Stimulated activated memory B cell treated with anti-CD40 and anti-IgM and Interleukin-4, amounts not matched to agents 10 μg/mL and 1 μg/mL and 100 μg/mL, for 72 hours (primary cell): Measurements from ENCODE around the gene GRK6.
A peak's percentile ranks its signal among the peaks of the same experiment; 100 is the strongest.

Experiments
- ATAC-seq: fragments of 150-1000 bp; cut with Tn5 transposase; 2 replicates; pipeline ENCODE4 v1.10.0; 2021
- H3K27ac Mint-ChIP-seq: one replicate; pipeline ENCODE4 v1.8.0; 2022; ENCODE audit warnings: mild to moderate bottlenecking, mixed read lengths
- H3K27me3 Mint-ChIP-seq: one replicate; pipeline ENCODE4 v1.8.0; 2022; ENCODE audit warnings: mixed read lengths
- H3K36me3 Mint-ChIP-seq: one replicate; pipeline ENCODE4 v1.8.0; 2022; ENCODE audit warnings: mixed read lengths
- H3K4me1 Mint-ChIP-seq: one replicate; pipeline ENCODE4 v1.8.0; 2022; ENCODE audit warnings: mixed read lengths
- H3K4me3 Mint-ChIP-seq: one replicate; pipeline ENCODE4 v1.8.0; 2022; ENCODE audit warnings: mild to moderate bottlenecking, moderate library complexity, mixed read lengths
- H3K9me3 Mint-ChIP-seq: one replicate; pipeline ENCODE4 v1.8.0; 2022; ENCODE audit warnings: mixed read lengths

The GRK6 gene

DNA sequence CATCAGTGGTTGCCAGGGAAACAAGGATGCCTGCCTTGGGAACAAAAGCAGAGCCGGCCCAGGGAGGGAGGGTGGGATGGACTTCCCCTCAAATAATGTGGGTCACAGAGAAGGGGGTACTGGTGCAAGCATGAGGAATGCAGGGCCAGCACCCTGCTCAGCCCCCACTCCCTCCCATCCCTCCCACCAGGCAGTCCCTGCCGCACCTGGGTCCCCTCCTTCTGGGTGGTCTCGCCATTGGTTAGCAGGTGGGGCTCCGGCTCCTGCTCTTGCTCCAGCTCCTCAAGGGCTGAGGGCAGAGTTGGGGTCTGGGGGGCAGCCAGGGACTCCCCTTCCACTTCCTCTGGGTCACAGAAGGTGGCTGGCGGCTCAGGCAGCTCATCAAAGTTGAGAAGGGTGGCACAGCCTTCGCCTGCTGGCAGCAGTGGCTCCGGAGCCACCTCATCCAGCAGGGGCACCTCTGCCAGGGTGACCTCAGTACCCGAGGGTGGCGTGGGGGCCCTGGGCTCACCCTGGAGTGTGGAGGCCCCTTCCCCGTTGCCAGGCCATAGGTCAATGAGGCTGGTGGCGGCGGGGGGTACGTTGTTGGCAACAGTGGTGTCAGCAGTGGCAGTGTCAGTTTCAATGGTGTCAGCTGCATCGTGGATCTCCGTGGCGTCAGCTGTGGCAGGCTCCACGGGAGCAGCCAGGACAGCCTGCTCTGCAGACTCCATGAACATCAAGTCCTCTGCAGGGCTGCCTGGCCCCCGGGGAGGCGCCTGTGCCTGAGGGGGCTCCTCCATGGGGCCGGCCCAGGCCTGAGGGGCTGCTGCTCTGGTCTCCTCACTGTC is 31.6 kb downstream of the GRK6 start:
- Mint-ChIP-seq H3K9me3 (no peaks in the 10 kb centered on the region), H3K27ac (no peak overlapping the region), H3K27me3 (peaks cover 9% of the 10 kb centered on the region), H3K36me3 (no peaks in the 10 kb centered on the region), H3K4me1 (peaks cover 36% of the 10 kb centered on the region), H3K4me3 (no peak overlapping the region)
- no peak for ATAC-seq

DNA sequence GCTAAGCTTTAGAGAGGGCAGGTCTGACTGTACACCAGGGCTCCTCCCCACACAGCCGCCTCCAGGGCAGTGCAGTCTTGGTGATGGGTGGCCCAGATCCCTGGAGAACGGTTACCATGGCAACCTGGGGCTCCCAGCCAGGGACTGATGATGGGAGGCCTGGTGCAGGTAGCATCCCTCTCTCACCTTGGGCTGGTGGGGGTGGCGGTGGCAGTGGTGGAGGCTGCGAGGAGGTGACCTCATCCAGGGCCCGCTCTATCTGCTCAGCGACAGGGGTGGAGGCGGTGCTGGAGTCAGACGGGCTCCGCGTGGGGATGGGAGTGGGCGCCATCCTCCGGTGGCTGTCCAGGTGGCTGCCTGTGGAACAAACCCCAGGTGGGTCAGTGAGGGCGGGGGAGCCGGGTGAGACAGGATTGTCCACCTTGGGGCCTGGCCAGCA is 32.5 kb downstream of the GRK6 start:
- H3K4me3 Mint-ChIP-seq = no peak overlapping the region
- no peak overlapping the region for H3K27ac Mint-ChIP-seq
- H3K36me3 Mint-ChIP-seq = no peaks in the 10 kb centered on the region
- no peak for ATAC-seq
- peaks cover 27% of the 10 kb centered on the region for H3K4me1 Mint-ChIP-seq
- H3K9me3 Mint-ChIP-seq = no peaks in the 10 kb centered on the region
- H3K27me3 Mint-ChIP-seq = peaks cover 9% of the 10 kb centered on the region

DNA sequence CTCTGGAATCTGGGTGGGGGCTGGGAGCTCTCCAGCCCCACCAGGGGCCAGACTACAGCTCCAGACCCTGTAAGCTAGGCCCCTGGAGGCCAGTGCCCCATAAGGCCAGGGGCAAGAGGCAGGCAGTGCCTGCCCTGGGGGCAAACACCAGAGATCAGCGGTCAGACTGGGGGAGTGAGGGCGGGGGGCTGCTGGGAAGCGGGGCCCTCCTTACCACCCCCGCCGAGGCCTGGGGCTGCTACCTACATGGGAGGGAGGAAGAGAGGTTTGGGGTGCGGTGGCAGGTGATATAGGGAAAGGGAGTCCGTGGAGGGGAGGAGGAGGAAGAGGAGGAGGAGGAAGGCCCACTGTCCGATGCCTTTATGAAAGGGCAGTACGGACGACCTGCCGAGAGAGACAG is 32.9 kb downstream of the GRK6 start:
- Mint-ChIP-seq H3K36me3 (no peaks in the 10 kb centered on the region), H3K4me1 (peaks cover 24% of the 10 kb centered on the region), H3K27me3 (peaks cover 9% of the 10 kb centered on the region), H3K27ac (no peak overlapping the region), H3K4me3 (no peak overlapping the region), H3K9me3 (no peaks in the 10 kb centered on the region)
- no peak for ATAC-seq

DNA sequence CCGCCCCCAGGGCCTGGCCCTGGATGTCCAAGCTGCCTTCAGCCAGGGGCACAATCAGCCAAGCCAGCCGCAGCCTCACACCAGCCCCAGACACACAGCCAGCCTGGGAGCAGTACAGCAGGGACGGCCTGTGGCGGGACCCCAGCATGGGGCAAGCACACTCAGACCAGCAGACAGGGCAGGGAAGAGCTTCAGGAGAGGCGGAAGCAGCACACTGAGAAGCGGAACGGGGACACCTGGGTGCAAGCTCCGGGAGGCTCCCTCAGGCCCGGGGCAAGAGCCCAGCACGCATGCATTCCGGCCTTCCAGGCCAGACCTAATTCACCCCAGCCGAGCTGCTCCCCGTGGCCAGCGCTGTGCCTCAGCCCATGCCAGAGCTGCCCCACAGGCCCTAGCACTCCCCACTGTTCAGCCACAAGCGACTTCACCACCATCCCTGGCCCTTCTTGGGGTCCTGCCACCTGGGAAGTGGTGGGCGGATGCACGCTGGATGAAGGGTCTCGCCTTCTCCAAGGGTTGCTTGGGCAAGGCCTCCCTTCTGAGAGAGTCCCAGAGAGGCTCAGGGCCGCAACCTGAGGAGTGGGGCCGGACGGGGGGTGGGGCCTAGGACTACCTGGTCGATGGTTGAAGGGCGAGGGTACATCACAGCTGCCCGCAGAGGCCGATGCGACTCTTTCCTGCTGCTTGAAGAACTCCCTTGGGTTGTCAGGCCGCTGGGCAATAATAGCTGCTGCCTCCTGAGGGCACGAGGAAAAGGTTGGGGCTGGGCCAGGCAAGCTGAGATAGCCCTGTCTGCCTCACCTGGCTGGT is 33.5 kb downstream of the GRK6 start:
- no peak for ATAC-seq
- Mint-ChIP-seq H3K9me3 (no peaks in the 10 kb centered on the region), H3K4me3 (no peak overlapping the region), H3K27ac (no peak overlapping the region), H3K36me3 (no peaks in the 10 kb centered on the region), H3K4me1 (peaks cover 24% of the 10 kb centered on the region), H3K27me3 (peaks cover 9% of the 10 kb centered on the region)

GRCh38 chr5:177462021-177462670 is 35.7 kb downstream of the GRK6 start:
- Mint-ChIP-seq H3K27ac (no peak overlapping the region), H3K9me3 (no peaks in the 10 kb centered on the region), H3K4me1 (peaks cover 11% of the 10 kb centered on the region), H3K36me3 (no peaks in the 10 kb centered on the region), H3K27me3 (peaks cover 9% of the 10 kb centered on the region), H3K4me3 (no peak overlapping the region)
- ATAC-seq = no peak

- Mint-ChIP-seq H3K27me3 (peaks cover 16% of the 10 kb centered on the region), H3K27ac (no peak overlapping the region), H3K4me3 (no peak overlapping the region), H3K4me1 (peaks cover 6% of the 10 kb centered on the region), H3K36me3 (no peaks in the 10 kb centered on the region), H3K9me3 (no peaks in the 10 kb centered on the region)
- ATAC-seq = no peak
Measured at GRCh38 chr5:177465044-177465443, 38.6 kb downstream of the GRK6 start.

- H3K4me3 Mint-ChIP-seq = no peak overlapping the region
- peaks cover 16% of the 10 kb centered on the region for H3K27me3 Mint-ChIP-seq
- H3K27ac Mint-ChIP-seq = no peak overlapping the region
- H3K36me3 Mint-ChIP-seq = no peaks in the 10 kb centered on the region
- ATAC-seq = peak; percentile 42
- H3K9me3 Mint-ChIP-seq = no peaks in the 10 kb centered on the region
- H3K4me1 Mint-ChIP-seq = peaks cover 6% of the 10 kb centered on the region
Measured at GRCh38 chr5:177466861-177467260, 40.4 kb downstream of the GRK6 start.

DNA sequence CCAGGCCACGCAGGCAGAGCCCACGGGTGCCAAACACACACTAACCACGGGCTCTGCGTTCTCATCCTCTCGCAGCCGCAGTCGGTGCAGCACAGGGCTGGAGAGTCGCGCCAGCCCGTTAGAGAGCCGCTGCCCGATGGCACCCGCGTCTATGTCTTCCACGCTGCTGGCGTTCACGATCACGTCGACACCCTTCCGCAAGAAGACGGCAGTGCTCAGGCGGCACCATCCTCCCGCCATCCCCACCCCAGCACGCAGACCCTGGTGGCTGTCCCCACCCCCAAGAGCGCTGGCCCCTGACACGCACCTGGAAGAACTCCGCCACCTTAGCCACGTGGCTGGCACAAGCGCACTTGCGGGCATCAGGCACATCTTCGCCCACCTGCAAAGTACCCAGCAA is 41.0 kb downstream of the GRK6 start:
- Mint-ChIP-seq H3K27ac (no peak overlapping the region), H3K36me3 (no peaks in the 10 kb centered on the region), H3K4me1 (peaks cover under 1% of the 10 kb centered on the region), H3K9me3 (no peaks in the 10 kb centered on the region), H3K4me3 (no peak overlapping the region), H3K27me3 (peaks cover 16% of the 10 kb centered on the region)
- no peak for ATAC-seq

- Mint-ChIP-seq H3K4me1 (no peaks in the 10 kb centered on the region), H3K4me3 (no peak overlapping the region), H3K27me3 (peaks cover 16% of the 10 kb centered on the region), H3K36me3 (no peaks in the 10 kb centered on the region), H3K27ac (no peak overlapping the region), H3K9me3 (no peaks in the 10 kb centered on the region)
- ATAC-seq = no peak
Measured at GRCh38 chr5:177468329-177468684, 41.8 kb downstream of the GRK6 start.

GRCh38 chr5:177468685-177469628 is 42.5 kb downstream of the GRK6 start:
- Mint-ChIP-seq H3K36me3 (no peaks in the 10 kb centered on the region), H3K4me3 (no peak overlapping the region), H3K4me1 (peaks cover 4% of the 10 kb centered on the region), H3K9me3 (no peaks in the 10 kb centered on the region), H3K27ac (no peak overlapping the region), H3K27me3 (peaks cover 21% of the 10 kb centered on the region)
- no peak for ATAC-seq

DNA sequence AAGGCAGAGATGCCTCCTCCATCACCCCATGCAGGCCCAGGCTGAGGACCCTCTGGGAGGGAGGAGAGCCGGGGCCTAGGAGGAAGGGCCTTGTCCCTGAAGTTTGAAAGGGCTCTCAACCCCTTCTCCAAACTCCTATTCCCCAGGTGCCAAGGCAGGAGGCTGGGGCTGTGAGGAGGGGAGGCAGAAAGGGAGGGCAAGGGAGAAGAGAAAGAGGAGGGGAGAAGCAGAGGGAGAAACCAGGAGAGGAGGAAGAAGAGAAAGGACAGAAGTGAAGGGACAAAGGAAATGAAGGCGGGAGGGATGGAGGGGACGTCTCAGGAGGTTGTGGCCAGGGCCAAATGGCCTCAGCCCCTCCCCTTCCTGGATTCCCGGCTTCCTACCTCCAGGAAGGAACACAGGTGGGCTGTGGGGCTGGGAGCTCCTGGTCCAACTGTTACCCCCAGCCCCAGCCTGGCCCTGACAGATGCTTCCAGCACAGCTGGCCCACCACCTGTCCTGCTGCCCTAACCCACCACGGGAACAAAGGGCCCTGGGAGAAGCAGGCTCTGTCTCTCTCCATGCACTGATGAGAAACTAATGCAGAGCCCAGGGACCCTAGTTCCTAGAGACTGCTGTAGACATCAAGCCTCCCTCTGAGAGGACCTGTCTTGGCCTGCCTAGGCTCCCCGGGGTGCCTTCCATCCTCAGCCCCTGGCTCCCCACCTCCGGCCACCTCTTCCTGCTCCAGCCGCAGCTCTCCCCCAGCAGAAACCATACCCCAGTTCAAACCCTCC is 43.5 kb downstream of the GRK6 start:
- Mint-ChIP-seq H3K27ac (no peak overlapping the region), H3K4me1 (peaks cover 13% of the 10 kb centered on the region), H3K27me3 (peaks cover 31% of the 10 kb centered on the region), H3K9me3 (no peaks in the 10 kb centered on the region), H3K36me3 (no peaks in the 10 kb centered on the region), H3K4me3 (no peak overlapping the region)
- no peak for ATAC-seq

DNA sequence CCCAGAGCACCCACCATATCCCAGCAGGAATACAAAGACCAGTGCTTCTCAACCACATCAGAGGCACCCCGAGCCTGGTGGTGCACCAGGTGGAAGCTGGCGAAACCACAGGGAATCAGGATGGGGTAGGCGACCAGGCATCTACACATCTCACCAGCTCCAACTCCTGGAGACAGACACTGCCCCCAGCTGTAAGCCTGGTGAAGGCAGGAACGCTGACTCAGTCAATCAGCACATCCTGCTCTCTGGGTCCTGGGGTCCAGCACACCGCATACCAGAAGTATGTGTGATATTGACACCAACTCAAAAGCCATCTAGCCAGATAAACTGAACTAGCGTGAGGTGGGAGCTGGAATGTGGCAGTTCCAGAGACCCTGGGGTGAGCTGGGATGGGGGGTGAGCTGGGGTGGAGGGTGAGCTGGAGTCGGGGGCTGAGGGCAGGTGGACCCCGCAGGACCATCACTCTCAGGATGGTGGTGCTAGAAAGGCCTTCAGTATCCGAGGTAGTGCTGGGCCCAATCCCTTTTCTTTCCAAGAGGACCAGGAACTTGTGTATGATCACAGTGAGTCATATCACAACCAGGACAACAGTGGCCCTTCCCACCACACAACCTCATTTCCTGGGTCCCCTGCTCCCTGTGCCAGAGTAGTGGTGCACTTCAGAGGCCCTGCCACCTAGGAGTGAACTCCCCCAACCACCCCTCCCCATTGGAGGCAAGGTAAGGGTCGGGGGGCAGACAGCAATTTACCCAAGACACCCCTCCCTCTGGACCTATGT is 44.5 kb downstream of the GRK6 start:
- ATAC-seq = no peak
- Mint-ChIP-seq H3K4me1 (peaks cover 24% of the 10 kb centered on the region), H3K36me3 (no peaks in the 10 kb centered on the region), H3K9me3 (no peaks in the 10 kb centered on the region), H3K27ac (no peak overlapping the region), H3K27me3 (peaks cover 32% of the 10 kb centered on the region), H3K4me3 (no peak overlapping the region)

GRCh38 chr5:177471610-177472356 is 45.3 kb downstream of the GRK6 start:
- Mint-ChIP-seq H3K36me3 (no peaks in the 10 kb centered on the region), H3K27me3 (peaks cover 32% of the 10 kb centered on the region), H3K27ac (no peak overlapping the region), H3K4me3 (no peak overlapping the region), H3K9me3 (no peaks in the 10 kb centered on the region), H3K4me1 (peaks cover 30% of the 10 kb centered on the region)
- no peak for ATAC-seq
